Thyroid gland (tissue), 4 donors: ENCODE measurements around the gene MID1.
A peak's percentile ranks its signal among the peaks of the same experiment; 100 is the strongest.

Experiments
- CTCF ChIP-seq, 6 experiments: fragments of 200-600 bp in 3 of 6; fragments of 450-650 bp in 3 of 6; sonication (generic) in 3 of 6; IDR thresholded peaks; one replicate each; pipeline ENCODE4 v1.5.1; 2016 to 2019; ENCODE audit warnings: antibody characterized with exemption in 6 of 6, mild to moderate bottlenecking in 2 of 6, inconsistent platforms in 1 of 6, moderate library complexity in 1 of 6
- POLR2A ChIP-seq, 2 donors: fragments of 450-650 bp; IDR thresholded peaks; one replicate each; pipeline ENCODE4 v1.6.1; 2017; ENCODE audit warnings: antibody characterized with exemption in 2 of 2, mild to moderate bottlenecking in 2 of 2, moderate library complexity in 1 of 2

GRCh38 chrX:10615931-10616774, 4.2 kb downstream of the MID1 start:
- TF ChIP-seq POLR2A (IDR thresholded peaks at IDR 0.05) (no peak), CTCF (IDR thresholded peaks at IDR 0.05) (peak in 4 of 6 experiments; percentile 38 to 56 (median 53))
